Ishikawa (cell line): ENCODE data around the gene KCNQ1.

Experiments
- EGR1 ChIP-seq: IDR thresholded peaks from 2 replicates; pipeline ENCODE4 v1.6.1; 2012
- EP300 ChIP-seq: IDR thresholded peaks from 2 replicates; pipeline ENCODE4 v1.6.1; 2012; ENCODE audit warnings: borderline replicate concordance
- RAD21 ChIP-seq: IDR thresholded peaks from 2 replicates; pipeline ENCODE4 v1.6.1; 2012; ENCODE audit warnings: low read depth

GRCh38 chr11:2699531-2700414 lies 255.0 kb downstream of the KCNQ1 start, which contains the start of gene KCNQ1OT1:
- no peak for TF ChIP-seq RAD21
- TF ChIP-seq EP300, result no peak
- no peak for TF ChIP-seq EGR1
